Measurements from ENCODE around the gene OXA1L.

GRCh38 chr14:22753586-22753985 is 12.9 kb upstream of the OXA1L start:
- TF ChIP-seq POLR2A (IDR thresholded peaks at IDR 0.05) (no peak), CTCF (IDR thresholded peaks at IDR 0.05) (no peak)
